Natural killer cell (primary cell): Measurements from ENCODE around the gene RELN. TPM values are rescaled to one million over a fixed set of nuclear protein-coding genes. Genes with fewer than 3 reads are reported as not detected.

Source experiments
- ATAC-seq, 3 donors: fragments of 150-1000 bp in 2 of 3; fragments of 200-7000 bp in 1 of 3; cut with Tn5 transposase; 1 replicate in 1 of 3; 2 replicates in 2 of 3; pipeline ENCODE4 v1.10.0; 2021; ENCODE audit warnings: mild to moderate bottlenecking in 2 of 3, moderate library complexity in 2 of 3
- DNase-seq, 2 donors: peaks; one replicate each; pipeline versions ENCODE4 v3.0.0 to v3.0.0-alpha.2; 2013 to 2021; ENCODE audit warnings: mixed read lengths in 1 of 2
- H3K27ac ChIP-seq: one replicate; pipeline ENCODE4 v1.5.1; 2013; ENCODE audit warnings: mild to moderate bottlenecking, low read length
- H3K27me3 ChIP-seq: one replicate; pipeline ENCODE4 v1.6.1; 2013; ENCODE audit warnings: low read length; ENCODE audit not compliant: control insufficient read depth, insufficient read depth
- H3K36me3 ChIP-seq: one replicate; pipeline ENCODE4 v1.6.1; 2013; ENCODE audit warnings: low read length; ENCODE audit not compliant: control insufficient read depth, insufficient read depth
- H3K4me1 ChIP-seq: one replicate; pipeline ENCODE4 v1.6.1; 2013; ENCODE audit warnings: low read length; ENCODE audit not compliant: control insufficient read depth, insufficient read depth
- H3K4me3 ChIP-seq: one replicate; pipeline ENCODE4 v1.5.1; 2013; ENCODE audit warnings: low read length
- H3K9me3 ChIP-seq: one replicate; pipeline ENCODE4 v1.6.1; 2013; ENCODE audit warnings: low read length; ENCODE audit not compliant: control insufficient read depth, insufficient read depth
- H3K27ac Mint-ChIP-seq, 2 donors: one replicate each; pipeline ENCODE4 v1.8.0; 2022; ENCODE audit warnings: mild to moderate bottlenecking in 2 of 2, mixed read lengths in 2 of 2, moderate library complexity in 1 of 2
- H3K27me3 Mint-ChIP-seq, 2 donors: one replicate each; pipeline ENCODE4 v1.8.0; 2022; ENCODE audit warnings: low read depth in 2 of 2, mixed read lengths in 2 of 2
- H3K36me3 Mint-ChIP-seq: one replicate; pipeline ENCODE4 v1.8.0; 2022; ENCODE audit warnings: mixed read lengths
- H3K4me1 Mint-ChIP-seq, 2 donors: one replicate each; pipeline ENCODE4 v1.8.0; 2022; ENCODE audit warnings: mixed read lengths in 2 of 2
- H3K4me3 Mint-ChIP-seq: one replicate; pipeline ENCODE4 v1.8.0; 2022; ENCODE audit warnings: mild to moderate bottlenecking, moderate library complexity, mixed read lengths
- H3K9me3 Mint-ChIP-seq, 2 donors: one replicate each; pipeline ENCODE4 v1.8.0; 2022; ENCODE audit warnings: mixed read lengths in 2 of 2
- WGBS: methylation state at CpG from one replicate; pipeline ENCODE4 v1.1.7; 2013; ENCODE audit warnings: missing lambda C conversion rate; ENCODE audit not compliant: insufficient coverage; 5-methylcytosine and 5-hydroxymethylcytosine counted together
- intact Hi-C: fragments of 100-400 bp; cut with micrococcal nuclease; formaldehyde crosslinking; loops from one replicate; pipeline ENCODE4 v1.14.2; 2022
- total RNA-seq, 4 donors: library from RNA; stranded (reverse); fragments of 120-200 nt in 1 of 4; gene quantifications; one replicate each; pipeline versions ENCODE4 v1.2.3 to v1.2.4, GENCODE V29; 2013 to 2022
- TF ChIP-seq, protein P1 (sequence below): fragments of 200-600 bp; IDR thresholded peaks from one replicate; pipeline ENCODE4 v1.8.0; 2022; ENCODE audit warnings: antibody characterized with exemption

Gene RELN
- total RNA-seq, 3 donors from 2014 or later (not counting 1 experiment from before 2014, with no cell fraction given): not detected

DNA sequence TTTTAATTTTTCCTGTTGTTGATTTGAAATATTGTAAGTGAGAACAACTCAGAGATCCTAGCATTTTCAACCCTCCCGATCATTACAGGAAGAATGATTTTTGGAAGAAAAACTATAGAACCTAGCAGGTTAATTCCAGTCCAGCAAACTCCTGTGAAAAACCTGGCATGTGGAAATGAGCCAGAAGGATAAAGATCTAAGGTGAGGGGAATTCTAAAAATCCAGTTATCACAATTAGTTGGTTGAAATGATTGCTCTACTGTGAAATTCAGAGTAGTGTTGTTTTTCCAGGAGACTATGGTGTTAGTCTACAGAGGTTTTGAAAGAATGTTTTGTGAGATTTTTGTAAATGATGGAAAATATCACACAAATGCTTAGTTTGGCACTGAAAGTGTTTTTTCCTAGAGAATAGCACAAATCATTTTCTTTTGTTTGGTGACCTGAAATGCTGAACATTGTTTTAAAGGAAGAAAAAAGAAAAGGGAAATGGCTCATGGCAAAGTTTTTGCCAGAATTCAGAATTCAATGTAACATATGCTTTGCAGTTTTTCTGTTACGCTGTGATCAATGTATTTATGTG lies 391.0 kb downstream of the RELN start:
- TF ChIP-seq, protein P1, sequence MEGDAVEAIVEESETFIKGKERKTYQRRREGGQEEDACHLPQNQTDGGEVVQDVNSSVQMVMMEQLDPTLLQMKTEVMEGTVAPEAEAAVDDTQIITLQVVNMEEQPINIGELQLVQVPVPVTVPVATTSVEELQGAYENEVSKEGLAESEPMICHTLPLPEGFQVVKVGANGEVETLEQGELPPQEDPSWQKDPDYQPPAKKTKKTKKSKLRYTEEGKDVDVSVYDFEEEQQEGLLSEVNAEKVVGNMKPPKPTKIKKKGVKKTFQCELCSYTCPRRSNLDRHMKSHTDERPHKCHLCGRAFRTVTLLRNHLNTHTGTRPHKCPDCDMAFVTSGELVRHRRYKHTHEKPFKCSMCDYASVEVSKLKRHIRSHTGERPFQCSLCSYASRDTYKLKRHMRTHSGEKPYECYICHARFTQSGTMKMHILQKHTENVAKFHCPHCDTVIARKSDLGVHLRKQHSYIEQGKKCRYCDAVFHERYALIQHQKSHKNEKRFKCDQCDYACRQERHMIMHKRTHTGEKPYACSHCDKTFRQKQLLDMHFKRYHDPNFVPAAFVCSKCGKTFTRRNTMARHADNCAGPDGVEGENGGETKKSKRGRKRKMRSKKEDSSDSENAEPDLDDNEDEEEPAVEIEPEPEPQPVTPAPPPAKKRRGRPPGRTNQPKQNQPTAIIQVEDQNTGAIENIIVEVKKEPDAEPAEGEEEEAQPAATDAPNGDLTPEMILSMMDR: no peak
- Histone ChIP-seq H3K36me3 (no peaks in the 10 kb centered on the region), H3K4me1 (no peaks in the 10 kb centered on the region), H3K9me3 (no peaks in the 10 kb centered on the region), H3K27ac (no peak overlapping the region), H3K27me3 (no peaks in the 10 kb centered on the region), H3K4me3 (no peak overlapping the region)
- no peaks in the 10 kb centered on the region for H3K36me3 Mint-ChIP-seq
- no peaks in the 10 kb centered on the region for H3K4me1 Mint-ChIP-seq
- no peak overlapping the region for H3K4me3 Mint-ChIP-seq
- intact Hi-C loops: no loop called here
- DNase-seq (no peak), ATAC-seq (no peak)
- H3K9me3 Mint-ChIP-seq: peaks cover 0 to 2% of the 10 kb centered on the region in 2 donors
- no peak overlapping the region for H3K27ac Mint-ChIP-seq
- 83% methylated on average over 1 of the region's 2 CpGs for WGBS
- peaks cover 3 to 21% of the 10 kb centered on the region in 2 donors for H3K27me3 Mint-ChIP-seq

DNA sequence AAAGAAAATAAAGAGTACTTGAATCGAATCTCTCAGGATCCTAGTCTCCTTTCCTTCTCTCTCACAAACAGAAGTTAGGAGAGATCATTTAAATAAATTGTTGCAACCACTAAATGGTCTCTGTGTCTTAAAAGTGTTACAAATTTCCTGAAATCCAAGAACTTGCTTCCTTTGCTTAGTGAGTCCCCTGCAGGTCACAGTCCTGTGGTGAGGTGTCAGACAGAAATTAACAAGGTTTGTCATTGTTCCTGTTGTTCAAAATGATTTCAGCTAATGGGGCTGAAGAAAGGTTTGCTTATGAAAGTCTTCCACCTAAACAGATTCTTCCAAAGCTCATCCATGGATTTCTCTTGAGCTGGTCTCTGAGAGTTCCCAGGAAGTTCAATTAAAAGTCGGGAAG lies 391.9 kb downstream of the RELN start:
- no CpG with 5 or more reads among the region's 2 CpGs for WGBS
- ATAC-seq: no peak
- H3K4me3 Mint-ChIP-seq: no peak overlapping the region

DNA sequence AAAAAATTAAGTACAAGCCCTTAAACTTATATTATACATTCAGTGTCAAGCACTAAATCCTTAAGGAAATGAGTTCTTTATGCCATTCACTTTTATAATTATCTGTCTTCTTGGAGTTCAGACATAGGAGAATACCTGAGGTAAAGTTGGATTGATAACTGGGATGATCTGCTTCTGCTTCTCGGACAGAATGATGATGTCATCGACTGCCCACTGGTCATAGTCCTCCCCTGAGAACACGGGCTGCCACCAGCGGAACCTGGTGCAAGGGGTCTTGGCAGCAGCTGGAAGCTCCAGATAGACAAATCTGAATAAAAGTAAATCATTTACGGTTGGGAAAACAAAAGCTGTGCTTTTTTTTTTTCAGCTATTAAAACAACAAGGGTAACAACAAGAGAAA lies 395.3 kb downstream of the RELN start:
- Histone ChIP-seq H3K27me3 (no peaks in the 10 kb centered on the region), H3K4me1 (no peaks in the 10 kb centered on the region), H3K27ac (no peak overlapping the region), H3K4me3 (no peak overlapping the region), H3K36me3 (no peaks in the 10 kb centered on the region), H3K9me3 (no peaks in the 10 kb centered on the region)
- TF ChIP-seq, protein P1: no peak
- DNase-seq (no peak), ATAC-seq (no peak)
- no peaks in the 10 kb centered on the region for H3K4me1 Mint-ChIP-seq
- no peaks in the 10 kb centered on the region for H3K36me3 Mint-ChIP-seq
- intact Hi-C loops: no loop called here
- 89% methylated on average over 5 of the region's 5 CpGs for WGBS
- no peak overlapping the region for H3K27ac Mint-ChIP-seq
- H3K27me3 Mint-ChIP-seq: peaks cover 8 to 23% of the 10 kb centered on the region in 2 donors
- no peak overlapping the region for H3K4me3 Mint-ChIP-seq
- H3K9me3 Mint-ChIP-seq: peaks cover 0 to 3% of the 10 kb centered on the region in 2 donors

More for the DNA sequence above, 391.9 kb downstream of the RELN start:
- DNase-seq: no peak
- H3K27ac Mint-ChIP-seq: no peak overlapping the region
- H3K4me1 Mint-ChIP-seq: no peaks in the 10 kb centered on the region
- H3K36me3 Mint-ChIP-seq: no peaks in the 10 kb centered on the region
- Histone ChIP-seq H3K4me1 (no peaks in the 10 kb centered on the region), H3K36me3 (no peaks in the 10 kb centered on the region), H3K4me3 (no peak overlapping the region), H3K27ac (no peak overlapping the region), H3K9me3 (no peaks in the 10 kb centered on the region), H3K27me3 (no peaks in the 10 kb centered on the region)
- TF ChIP-seq, protein P1: no peak
- intact Hi-C loops: no loop called here
- H3K9me3 Mint-ChIP-seq: peaks cover 0 to 2% of the 10 kb centered on the region in 2 donors
- H3K27me3 Mint-ChIP-seq: peaks cover 3 to 21% of the 10 kb centered on the region in 2 donors

DNA sequence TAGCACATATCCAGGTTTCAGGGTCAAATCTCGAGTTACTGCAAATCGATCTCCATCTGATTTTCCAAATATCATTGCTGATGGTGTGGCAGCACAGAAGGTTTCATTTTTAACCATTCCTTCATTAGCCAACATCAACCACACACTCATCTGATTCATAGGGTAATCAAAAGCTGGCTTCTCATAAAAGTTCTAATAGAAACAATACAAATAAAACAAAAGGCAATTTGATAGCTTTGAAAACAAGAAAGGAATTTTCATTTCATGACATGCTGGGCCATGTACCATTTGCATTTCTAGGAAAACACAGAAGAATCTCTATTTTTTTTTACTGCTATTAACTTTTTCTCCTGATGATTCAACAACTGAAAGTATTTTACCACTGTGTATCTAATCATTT lies 395.8 kb downstream of the RELN start:
- H3K4me3 Mint-ChIP-seq: no peak overlapping the region
- TF ChIP-seq, protein P1: no peak
- Histone ChIP-seq H3K27ac (no peak overlapping the region), H3K4me3 (no peak overlapping the region), H3K9me3 (no peaks in the 10 kb centered on the region), H3K4me1 (no peaks in the 10 kb centered on the region), H3K36me3 (no peaks in the 10 kb centered on the region), H3K27me3 (no peaks in the 10 kb centered on the region)
- ATAC-seq (no peak), DNase-seq (no peak)
- H3K27me3 Mint-ChIP-seq: peaks cover 8 to 18% of the 10 kb centered on the region in 2 donors
- peaks cover 0 to 3% of the 10 kb centered on the region in 2 donors for H3K9me3 Mint-ChIP-seq
- H3K36me3 Mint-ChIP-seq: no peaks in the 10 kb centered on the region
- no peak overlapping the region for H3K27ac Mint-ChIP-seq
- 83% methylated on average over 2 of the region's 2 CpGs for WGBS
- no peaks in the 10 kb centered on the region for H3K4me1 Mint-ChIP-seq
- intact Hi-C loops: no loop called here
